Neuronal stem cell (in vitro differentiated cells): ENCODE data around the gene PVR.

Experiments
- DNase-seq: peaks from one replicate; pipeline ENCODE4 v3.0.0-alpha.2; 2013; ENCODE audit warnings: low spot score
- H2AFZ ChIP-seq: one replicate; pipeline ENCODE4 v1.6.1; 2013; ENCODE audit warnings: mild to moderate bottlenecking, low read length, inconsistent platforms
- H2AK5ac ChIP-seq: 2 replicates; pipeline ENCODE4 v1.6.1; 2013; ENCODE audit warnings: low read depth, mild to moderate bottlenecking, inconsistent platforms, low read length, moderate library complexity, mixed read lengths
- H2BK120ac ChIP-seq: 2 replicates; pipeline ENCODE4 v1.6.1; 2013; ENCODE audit warnings: low read depth, mild to moderate bottlenecking, inconsistent platforms, low read length, moderate library complexity, mixed read lengths
- H2BK12ac ChIP-seq: one replicate; pipeline ENCODE4 v1.6.1; 2013; ENCODE audit warnings: low read length, inconsistent platforms
- H2BK15ac ChIP-seq: 2 replicates; pipeline ENCODE4 v1.6.1; 2013; ENCODE audit warnings: mild to moderate bottlenecking, low read length, inconsistent platforms, mixed read lengths
- H2BK5ac ChIP-seq: one replicate; pipeline ENCODE4 v1.6.1; 2013; ENCODE audit warnings: inconsistent platforms, mild to moderate bottlenecking, low read length, moderate library complexity
- H3K14ac ChIP-seq: one replicate; pipeline ENCODE4 v1.6.1; 2013; ENCODE audit warnings: low read length, inconsistent platforms
- H3K18ac ChIP-seq: 2 replicates; pipeline ENCODE4 v1.6.1; 2013; ENCODE audit warnings: low read length, inconsistent platforms
- H3K23ac ChIP-seq: 2 replicates; pipeline ENCODE4 v1.6.1; 2013; ENCODE audit warnings: low read depth, mild to moderate bottlenecking, mixed read lengths, low read length, inconsistent platforms; ENCODE audit not compliant: poor library complexity
- H3K27ac ChIP-seq: replicated peaks from 3 replicates; pipeline ENCODE4 v1.5.1; 2013; ENCODE audit warnings: low read length, inconsistent platforms
- H3K27me3 ChIP-seq, 3 experiments: 2 replicates each; pipeline ENCODE4 v1.6.1; 2013; ENCODE audit warnings: low read length in 3 of 3, mild to moderate bottlenecking in 2 of 3, inconsistent platforms in 1 of 3, low read depth in 1 of 3, mixed read lengths in 1 of 3, moderate library complexity in 1 of 3; ENCODE audit not compliant: control insufficient read depth in 3 of 3, insufficient read depth in 3 of 3
- H3K36me3 ChIP-seq, 2 donors: replicated peaks in 1 of 2; 2 replicates each; pipeline ENCODE4 v1.6.1; 2013; ENCODE audit warnings: low read length in 2 of 2; ENCODE audit not compliant: control insufficient read depth in 2 of 2, insufficient read depth in 2 of 2
- H3K4ac ChIP-seq: 2 replicates; pipeline ENCODE4 v1.6.1; 2013; ENCODE audit warnings: inconsistent platforms, mild to moderate bottlenecking, low read length, moderate library complexity
- H3K4me1 ChIP-seq, 2 donors: 1 replicate in 1 of 2; 2 replicates in 1 of 2; pipeline ENCODE4 v1.6.1; 2013; ENCODE audit warnings: low read length in 2 of 2, low read depth in 1 of 2; ENCODE audit not compliant: control insufficient read depth in 2 of 2, insufficient read depth in 1 of 2
- H3K4me2 ChIP-seq: one replicate; pipeline ENCODE4 v1.6.1; 2013; ENCODE audit warnings: mild to moderate bottlenecking, low read length, inconsistent platforms; ENCODE audit not compliant: insufficient read depth, poor library complexity, severe bottlenecking
- H3K4me3 ChIP-seq, 2 donors: 2 replicates each; pipeline ENCODE4 v1.5.1; 2013; ENCODE audit warnings: low read length in 2 of 2, mild to moderate bottlenecking in 2 of 2, inconsistent platforms in 1 of 2, moderate library complexity in 1 of 2
- H3K79me1 ChIP-seq: one replicate; pipeline ENCODE4 v1.6.1; 2013; ENCODE audit warnings: low read depth, mild to moderate bottlenecking, inconsistent platforms, low read length, moderate library complexity
- H3K9ac ChIP-seq: one replicate; pipeline ENCODE4 v1.6.1; 2013; ENCODE audit warnings: mild to moderate bottlenecking, low read depth, low read length, inconsistent platforms; ENCODE audit not compliant: poor library complexity
- H3K9me3 ChIP-seq, 2 donors: replicated peaks in 1 of 2; 2 replicates each; pipeline versions ENCODE3 to v1.6.1; 2013; ENCODE audit warnings: low read length in 2 of 2, mild to moderate bottlenecking in 2 of 2, inconsistent platforms in 1 of 2, low read depth in 1 of 2, mixed read lengths in 1 of 2, moderate library complexity in 1 of 2; ENCODE audit not compliant: control insufficient read depth in 2 of 2, insufficient read depth in 1 of 2
- H4K8ac ChIP-seq: one replicate; pipeline ENCODE4 v1.6.1; 2013; ENCODE audit warnings: low read depth, mild to moderate bottlenecking, inconsistent platforms, low read length, moderate library complexity
- H4K91ac ChIP-seq: one replicate; pipeline ENCODE4 v1.6.1; 2013; ENCODE audit warnings: low read length, low read depth, mild to moderate bottlenecking, inconsistent platforms; ENCODE audit not compliant: poor library complexity
- WGBS, 2 donors: extraction: QIAGEN DNeasy Blood & Tissue Kit; methylation state at CpG; one replicate each; pipeline ENCODE4 v1.1.7; 2013; ENCODE audit warnings: missing lambda C conversion rate in 2 of 2, mixed read lengths in 1 of 2; ENCODE audit not compliant: insufficient read length in 2 of 2, insufficient replicate concordance in 1 of 2; ENCODE audit errors: extremely low coverage in 2 of 2; 5-methylcytosine and 5-hydroxymethylcytosine counted together

PVR gene

DNA sequence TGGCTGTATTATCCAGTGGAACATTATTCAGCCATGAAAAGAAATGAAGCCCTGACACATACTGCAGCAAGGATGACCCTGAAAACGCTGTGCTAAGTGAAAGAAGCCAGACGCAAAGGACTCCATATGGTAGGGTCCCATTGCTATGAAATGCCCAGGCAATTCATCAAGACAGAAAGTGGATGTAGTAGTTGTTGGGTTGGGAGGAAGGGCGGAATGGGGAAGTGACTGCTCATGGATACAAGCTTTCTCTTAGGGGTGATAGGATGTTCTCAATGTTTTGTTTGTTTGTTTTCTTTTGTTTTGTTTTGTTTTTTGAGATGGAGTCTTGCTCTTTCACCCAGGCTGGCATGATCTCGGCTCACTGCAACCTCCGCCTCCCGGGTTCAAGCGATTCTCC lies 44.2 kb downstream of the PVR start:
- Histone ChIP-seq H3K4me3 (no peak overlapping the region), H2BK5ac (no peak overlapping the region), H3K4ac (no peak overlapping the region), H2BK12ac (no peak overlapping the region), H4K8ac (no peak overlapping the region), H3K27me3 (no peaks in the 10 kb centered on the region), H3K79me1 (no peaks in the 10 kb centered on the region), H2BK15ac (no peak overlapping the region), H3K14ac (no peak overlapping the region), H3K9me3 (no peaks in the 10 kb centered on the region), H3K18ac (no peak overlapping the region), H3K9ac (no peak overlapping the region), H3K4me1 (no peaks in the 10 kb centered on the region), H2BK120ac (no peak overlapping the region), H3K23ac (no peak overlapping the region), H3K27ac (no peak overlapping the region), H2AFZ (no peak overlapping the region), H3K4me2 (no peak overlapping the region), H4K91ac (no peak overlapping the region), H3K36me3 (no peaks in the 10 kb centered on the region), H2AK5ac (no peak overlapping the region)
- DNase-seq, result no peak
- no CpG with 5 or more reads among the region's 7 CpGs for WGBS, 2 donors

- Histone ChIP-seq H4K8ac (no peak overlapping the region), H2BK15ac (peak overlapping the region; percentile 79), H2BK5ac (peak overlapping the region; percentile 49), H3K27me3 (no peaks in the 10 kb centered on the region), H3K27ac (no peak overlapping the region), H3K4me3 (no peak overlapping the region), H3K9ac (peak overlapping the region; percentile 82), H4K91ac (no peak overlapping the region), H2BK12ac (no peak overlapping the region), H3K4me2 (no peak overlapping the region), H3K23ac (no peak overlapping the region), H2AK5ac (peak overlapping the region; percentile 88), H3K9me3 (no peaks in the 10 kb centered on the region), H3K36me3 (no peaks in the 10 kb centered on the region), H2AFZ (peak overlapping the region; percentile 41), H3K4ac (no peak overlapping the region), H3K14ac (no peak overlapping the region), H3K4me1 (no peaks in the 10 kb centered on the region), H3K18ac (peak overlapping the region; percentile 35), H3K79me1 (no peaks in the 10 kb centered on the region), H2BK120ac (no peak overlapping the region)
- WGBS, 2 donors, result no CpG with 5 or more reads among the region's 11 CpGs
- peak; percentile 75 for DNase-seq
Measured at GRCh38 chr19:44689290-44690130, 45.8 kb downstream of the PVR start.

GRCh38 chr19:44690131-44690440 lies 46.4 kb downstream of the PVR start:
- Histone ChIP-seq H2BK120ac (no peak overlapping the region), H2BK15ac (peak overlapping the region; percentile 79), H3K18ac (peak overlapping the region; percentile 35), H2BK12ac (no peak overlapping the region), H4K91ac (no peak overlapping the region), H3K79me1 (no peaks in the 10 kb centered on the region), H3K23ac (no peak overlapping the region), H3K9ac (no peak overlapping the region), H4K8ac (no peak overlapping the region), H3K14ac (no peak overlapping the region), H3K4me1 (no peaks in the 10 kb centered on the region), H2BK5ac (no peak overlapping the region), H3K27me3 (no peaks in the 10 kb centered on the region), H3K4ac (no peak overlapping the region), H2AK5ac (peak overlapping the region; percentile 88), H3K9me3 (no peaks in the 10 kb centered on the region), H2AFZ (no peak overlapping the region), H3K36me3 (no peaks in the 10 kb centered on the region), H3K27ac (no peak overlapping the region), H3K4me3 (no peak overlapping the region), H3K4me2 (no peak overlapping the region)
- no CpG with 5 or more reads among the region's 3 CpGs for WGBS, 2 donors
- no peak for DNase-seq

DNA sequence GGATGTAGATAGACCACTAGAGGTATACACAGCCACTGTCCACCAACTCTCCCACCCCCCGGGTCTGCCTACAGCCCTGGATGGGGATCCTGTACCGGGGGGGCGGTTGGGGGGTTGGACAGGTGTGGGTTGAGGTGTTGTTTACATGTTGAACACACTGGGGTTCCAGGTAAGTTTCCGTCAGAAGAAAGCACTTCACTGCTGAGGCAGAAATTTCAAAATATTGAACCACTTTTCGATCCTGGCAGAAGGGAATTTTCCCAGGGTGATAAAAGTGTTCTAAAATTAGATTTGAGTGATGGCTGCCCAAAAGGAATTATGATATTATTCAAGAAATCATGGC lies 48.6 kb downstream of the PVR start:
- Histone ChIP-seq H4K91ac (no peak overlapping the region), H2BK120ac (no peak overlapping the region), H3K18ac (no peak overlapping the region), H3K9ac (no peak overlapping the region), H2AFZ (no peak overlapping the region), H3K4me1 (no peaks in the 10 kb centered on the region), H3K9me3 (no peaks in the 10 kb centered on the region), H3K4me2 (no peak overlapping the region), H3K4me3 (no peak overlapping the region), H3K14ac (no peak overlapping the region), H3K27me3 (no peaks in the 10 kb centered on the region), H3K23ac (no peak overlapping the region), H2BK5ac (no peak overlapping the region), H2BK15ac (no peak overlapping the region), H2AK5ac (peak overlapping the region; percentile 79), H4K8ac (no peak overlapping the region), H2BK12ac (no peak overlapping the region), H3K79me1 (no peaks in the 10 kb centered on the region), H3K4ac (no peak overlapping the region), H3K27ac (no peak overlapping the region), H3K36me3 (no peaks in the 10 kb centered on the region)
- no CpG with 5 or more reads among the region's 5 CpGs for WGBS, 2 donors
- DNase-seq, result no peak
